ENCODE data around the gene AGTRAP.

AGTRAP gene

GRCh38 chr1:11800391-11800755 lies 64.4 kb downstream of the AGTRAP start:
- no peak for DNase-seq (ENCODE audit: low read depth)

All from activated gamma-delta T cell treated with anti-CD3 and anti-CD28 coated beads, Interleukin-2, amount 50 U/mL, for 16 hours (primary cell).